ENCODE data around the gene PTGS1. TPM values are rescaled to one million over a fixed set of nuclear protein-coding genes. Genes with fewer than 3 reads are reported as not detected.

PTGS1 gene
- total and polyA plus RNA-seq, 2 of the 8 experiments (the other 6 are each of a cell fraction or from before 2014, with no cell fraction given) = 1.1 to 1.9 TPM

- no peak for TF ChIP-seq CHD7 (IDR thresholded peaks at IDR 0.05; ENCODE audit: insufficient replicate concordance, low read length)
Measured at GRCh38 chr9:122392714-122393113, 21.9 kb downstream of the PTGS1 start (continued).

All from H1 (cell line).